H1 (cell line): ENCODE data around the gene ZNF385D. TPM values are rescaled to one million over a fixed set of nuclear protein-coding genes. Genes with fewer than 3 reads are reported as not detected.

Experiments
- BRCA1 ChIP-seq: IDR thresholded peaks from 2 replicates; pipeline ENCODE4 v1.6.1; 2012; ENCODE audit warnings: low read depth, low read length, improper control_type of control experiment
- CEBPB ChIP-seq: IDR thresholded peaks from 2 replicates; pipeline ENCODE4 v1.6.1; 2012; ENCODE audit warnings: low read depth, low read length
- TAF7 ChIP-seq: optimal IDR thresholded peaks from 2 replicates; pipeline ENCODE3; 2011; ENCODE audit warnings: low read depth, mild to moderate bottlenecking, inconsistent platforms, low read length, moderate library complexity, borderline replicate concordance
- TEAD4 ChIP-seq: IDR thresholded peaks from 2 replicates; pipeline ENCODE4 v1.6.1; 2012; ENCODE audit warnings: low read depth, low read length, inconsistent platforms, mixed read lengths
- polyA plus RNA-seq, 7 experiments: library from polyadenylated mRNA; depleted of rRNA in 3 of 7; stranded (reverse) in 5 of 7; unstranded in 2 of 7; fragments of >200 nt in 5 of 7; fragments of 200-250 nt in 2 of 7; gene quantifications; 1 replicate in 5 of 7; 2 replicates in 1 of 7; 4 replicates in 1 of 7; pipeline versions ENCODE4 v1.2.1 to v1.2.3, GENCODE V29; 2011 to 2013; ENCODE audit warnings: missing spikeins in 2 of 7, mixed read lengths in 2 of 7
- total RNA-seq: library from RNA; stranded (reverse); fragmentation: NEBNext Ultra II Directional; extraction: Animal tissue kit (Norgen Biotek cat#: 25700); gene quantifications from 2 replicates; pipeline ENCODE4 v1.2.1, GENCODE V29; 2021
- TF ChIP-seq, protein P1 (sequence below): fragments of 300-600 bp; sonication (generic); IDR thresholded peaks from 2 replicates; pipeline ENCODE4 v1.7.1; 2012; ENCODE audit warnings: low read length, moderate library complexity, mild to moderate bottlenecking, inconsistent platforms; ENCODE audit not compliant: insufficient replicate concordance

ZNF385D gene
- total and polyA plus RNA-seq, 2 of the 8 experiments (the other 6 are each of a cell fraction or from before 2014, with no cell fraction given): 5.9 to 10.8 TPM

DNA sequence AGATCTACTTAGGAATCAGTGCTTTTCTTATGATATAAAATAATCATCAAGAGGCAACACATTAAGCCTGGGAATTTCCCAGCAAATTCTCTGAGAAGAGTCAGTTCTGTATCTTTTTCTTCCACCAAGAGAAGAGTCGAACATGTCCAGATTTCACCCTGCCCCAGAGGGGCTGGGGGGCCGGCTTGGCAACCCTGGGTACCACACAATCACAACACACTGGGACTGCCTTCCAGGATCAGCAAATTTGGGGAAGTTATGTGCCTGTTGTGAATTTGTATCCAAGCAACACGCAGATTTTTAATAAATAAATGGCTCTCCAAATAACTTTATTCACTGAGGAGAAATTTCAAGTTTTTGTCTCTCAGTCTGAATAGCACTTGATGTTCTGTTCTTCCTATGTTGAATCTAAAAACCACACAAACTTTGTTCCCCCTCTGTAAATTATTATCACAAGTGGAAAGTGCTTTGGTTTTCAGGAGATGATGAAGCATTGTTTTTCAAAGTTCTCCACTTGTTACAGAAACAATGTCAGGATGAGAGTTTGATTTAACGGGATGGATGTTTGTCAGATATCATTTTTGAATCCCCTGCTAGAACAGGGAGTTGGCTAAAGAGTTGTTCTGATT is 357.2 kb downstream of the ZNF385D start (continued):
- TF ChIP-seq, protein P1, sequence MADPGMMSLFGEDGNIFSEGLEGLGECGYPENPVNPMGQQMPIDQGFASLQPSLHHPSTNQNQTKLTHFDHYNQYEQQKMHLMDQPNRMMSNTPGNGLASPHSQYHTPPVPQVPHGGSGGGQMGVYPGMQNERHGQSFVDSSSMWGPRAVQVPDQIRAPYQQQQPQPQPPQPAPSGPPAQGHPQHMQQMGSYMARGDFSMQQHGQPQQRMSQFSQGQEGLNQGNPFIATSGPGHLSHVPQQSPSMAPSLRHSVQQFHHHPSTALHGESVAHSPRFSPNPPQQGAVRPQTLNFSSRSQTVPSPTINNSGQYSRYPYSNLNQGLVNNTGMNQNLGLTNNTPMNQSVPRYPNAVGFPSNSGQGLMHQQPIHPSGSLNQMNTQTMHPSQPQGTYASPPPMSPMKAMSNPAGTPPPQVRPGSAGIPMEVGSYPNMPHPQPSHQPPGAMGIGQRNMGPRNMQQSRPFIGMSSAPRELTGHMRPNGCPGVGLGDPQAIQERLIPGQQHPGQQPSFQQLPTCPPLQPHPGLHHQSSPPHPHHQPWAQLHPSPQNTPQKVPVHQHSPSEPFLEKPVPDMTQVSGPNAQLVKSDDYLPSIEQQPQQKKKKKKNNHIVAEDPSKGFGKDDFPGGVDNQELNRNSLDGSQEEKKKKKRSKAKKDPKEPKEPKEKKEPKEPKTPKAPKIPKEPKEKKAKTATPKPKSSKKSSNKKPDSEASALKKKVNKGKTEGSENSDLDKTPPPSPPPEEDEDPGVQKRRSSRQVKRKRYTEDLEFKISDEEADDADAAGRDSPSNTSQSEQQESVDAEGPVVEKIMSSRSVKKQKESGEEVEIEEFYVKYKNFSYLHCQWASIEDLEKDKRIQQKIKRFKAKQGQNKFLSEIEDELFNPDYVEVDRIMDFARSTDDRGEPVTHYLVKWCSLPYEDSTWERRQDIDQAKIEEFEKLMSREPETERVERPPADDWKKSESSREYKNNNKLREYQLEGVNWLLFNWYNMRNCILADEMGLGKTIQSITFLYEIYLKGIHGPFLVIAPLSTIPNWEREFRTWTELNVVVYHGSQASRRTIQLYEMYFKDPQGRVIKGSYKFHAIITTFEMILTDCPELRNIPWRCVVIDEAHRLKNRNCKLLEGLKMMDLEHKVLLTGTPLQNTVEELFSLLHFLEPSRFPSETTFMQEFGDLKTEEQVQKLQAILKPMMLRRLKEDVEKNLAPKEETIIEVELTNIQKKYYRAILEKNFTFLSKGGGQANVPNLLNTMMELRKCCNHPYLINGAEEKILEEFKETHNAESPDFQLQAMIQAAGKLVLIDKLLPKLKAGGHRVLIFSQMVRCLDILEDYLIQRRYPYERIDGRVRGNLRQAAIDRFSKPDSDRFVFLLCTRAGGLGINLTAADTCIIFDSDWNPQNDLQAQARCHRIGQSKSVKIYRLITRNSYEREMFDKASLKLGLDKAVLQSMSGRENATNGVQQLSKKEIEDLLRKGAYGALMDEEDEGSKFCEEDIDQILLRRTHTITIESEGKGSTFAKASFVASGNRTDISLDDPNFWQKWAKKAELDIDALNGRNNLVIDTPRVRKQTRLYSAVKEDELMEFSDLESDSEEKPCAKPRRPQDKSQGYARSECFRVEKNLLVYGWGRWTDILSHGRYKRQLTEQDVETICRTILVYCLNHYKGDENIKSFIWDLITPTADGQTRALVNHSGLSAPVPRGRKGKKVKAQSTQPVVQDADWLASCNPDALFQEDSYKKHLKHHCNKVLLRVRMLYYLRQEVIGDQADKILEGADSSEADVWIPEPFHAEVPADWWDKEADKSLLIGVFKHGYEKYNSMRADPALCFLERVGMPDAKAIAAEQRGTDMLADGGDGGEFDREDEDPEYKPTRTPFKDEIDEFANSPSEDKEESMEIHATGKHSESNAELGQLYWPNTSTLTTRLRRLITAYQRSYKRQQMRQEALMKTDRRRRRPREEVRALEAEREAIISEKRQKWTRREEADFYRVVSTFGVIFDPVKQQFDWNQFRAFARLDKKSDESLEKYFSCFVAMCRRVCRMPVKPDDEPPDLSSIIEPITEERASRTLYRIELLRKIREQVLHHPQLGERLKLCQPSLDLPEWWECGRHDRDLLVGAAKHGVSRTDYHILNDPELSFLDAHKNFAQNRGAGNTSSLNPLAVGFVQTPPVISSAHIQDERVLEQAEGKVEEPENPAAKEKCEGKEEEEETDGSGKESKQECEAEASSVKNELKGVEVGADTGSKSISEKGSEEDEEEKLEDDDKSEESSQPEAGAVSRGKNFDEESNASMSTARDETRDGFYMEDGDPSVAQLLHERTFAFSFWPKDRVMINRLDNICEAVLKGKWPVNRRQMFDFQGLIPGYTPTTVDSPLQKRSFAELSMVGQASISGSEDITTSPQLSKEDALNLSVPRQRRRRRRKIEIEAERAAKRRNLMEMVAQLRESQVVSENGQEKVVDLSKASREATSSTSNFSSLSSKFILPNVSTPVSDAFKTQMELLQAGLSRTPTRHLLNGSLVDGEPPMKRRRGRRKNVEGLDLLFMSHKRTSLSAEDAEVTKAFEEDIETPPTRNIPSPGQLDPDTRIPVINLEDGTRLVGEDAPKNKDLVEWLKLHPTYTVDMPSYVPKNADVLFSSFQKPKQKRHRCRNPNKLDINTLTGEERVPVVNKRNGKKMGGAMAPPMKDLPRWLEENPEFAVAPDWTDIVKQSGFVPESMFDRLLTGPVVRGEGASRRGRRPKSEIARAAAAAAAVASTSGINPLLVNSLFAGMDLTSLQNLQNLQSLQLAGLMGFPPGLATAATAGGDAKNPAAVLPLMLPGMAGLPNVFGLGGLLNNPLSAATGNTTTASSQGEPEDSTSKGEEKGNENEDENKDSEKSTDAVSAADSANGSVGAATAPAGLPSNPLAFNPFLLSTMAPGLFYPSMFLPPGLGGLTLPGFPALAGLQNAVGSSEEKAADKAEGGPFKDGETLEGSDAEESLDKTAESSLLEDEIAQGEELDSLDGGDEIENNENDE: no peak
- TF ChIP-seq CEBPB (no peak), TEAD4 (no peak), TAF7 (no peak), BRCA1 (no peak)
- TF ChIP-seq, all 59 proteins: peak for 0
